Measurements from ENCODE around the gene SCN1B.

DNA sequence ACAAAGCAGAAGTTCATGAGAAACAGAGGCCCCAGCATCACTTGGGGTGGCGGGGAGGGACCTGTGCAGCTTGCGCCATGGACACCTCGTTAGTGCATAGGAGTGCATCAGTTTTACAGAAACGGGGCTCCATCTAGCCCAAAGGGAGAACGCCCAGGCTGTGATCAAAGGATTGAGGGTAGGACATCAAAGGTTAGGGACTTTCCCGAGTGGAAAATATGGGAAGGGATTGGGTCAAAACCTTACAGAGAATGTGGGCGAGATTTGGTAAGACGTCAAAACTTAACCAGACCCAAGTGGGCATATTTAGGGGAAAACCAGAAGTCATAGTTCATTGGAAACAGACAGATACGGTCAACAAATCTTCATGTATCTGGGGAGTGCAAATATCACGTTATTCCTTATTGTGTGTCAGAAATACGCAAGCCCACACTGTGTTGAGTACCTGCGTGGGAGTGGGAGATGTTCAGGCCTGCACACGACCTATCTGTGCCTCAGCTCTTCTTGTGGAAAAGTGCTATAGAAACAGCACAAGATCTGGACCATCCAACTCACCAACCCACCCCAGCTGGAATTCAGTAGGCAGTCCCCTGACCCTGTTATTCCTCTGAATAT is 39.6 kb upstream of the SCN1B start:
- TF ChIP-seq, protein P1, sequence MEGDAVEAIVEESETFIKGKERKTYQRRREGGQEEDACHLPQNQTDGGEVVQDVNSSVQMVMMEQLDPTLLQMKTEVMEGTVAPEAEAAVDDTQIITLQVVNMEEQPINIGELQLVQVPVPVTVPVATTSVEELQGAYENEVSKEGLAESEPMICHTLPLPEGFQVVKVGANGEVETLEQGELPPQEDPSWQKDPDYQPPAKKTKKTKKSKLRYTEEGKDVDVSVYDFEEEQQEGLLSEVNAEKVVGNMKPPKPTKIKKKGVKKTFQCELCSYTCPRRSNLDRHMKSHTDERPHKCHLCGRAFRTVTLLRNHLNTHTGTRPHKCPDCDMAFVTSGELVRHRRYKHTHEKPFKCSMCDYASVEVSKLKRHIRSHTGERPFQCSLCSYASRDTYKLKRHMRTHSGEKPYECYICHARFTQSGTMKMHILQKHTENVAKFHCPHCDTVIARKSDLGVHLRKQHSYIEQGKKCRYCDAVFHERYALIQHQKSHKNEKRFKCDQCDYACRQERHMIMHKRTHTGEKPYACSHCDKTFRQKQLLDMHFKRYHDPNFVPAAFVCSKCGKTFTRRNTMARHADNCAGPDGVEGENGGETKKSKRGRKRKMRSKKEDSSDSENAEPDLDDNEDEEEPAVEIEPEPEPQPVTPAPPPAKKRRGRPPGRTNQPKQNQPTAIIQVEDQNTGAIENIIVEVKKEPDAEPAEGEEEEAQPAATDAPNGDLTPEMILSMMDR (IDR thresholded peaks at IDR 0.05; ENCODE audit: poor library complexity, severe bottlenecking), result no peak
- no peak for TF ChIP-seq EZH2 (IDR thresholded peaks at IDR 0.05; ENCODE audit: borderline replicate concordance, insufficient read depth, low read length, poor library complexity, severe bottlenecking)
- TF ChIP-seq, protein P2, sequence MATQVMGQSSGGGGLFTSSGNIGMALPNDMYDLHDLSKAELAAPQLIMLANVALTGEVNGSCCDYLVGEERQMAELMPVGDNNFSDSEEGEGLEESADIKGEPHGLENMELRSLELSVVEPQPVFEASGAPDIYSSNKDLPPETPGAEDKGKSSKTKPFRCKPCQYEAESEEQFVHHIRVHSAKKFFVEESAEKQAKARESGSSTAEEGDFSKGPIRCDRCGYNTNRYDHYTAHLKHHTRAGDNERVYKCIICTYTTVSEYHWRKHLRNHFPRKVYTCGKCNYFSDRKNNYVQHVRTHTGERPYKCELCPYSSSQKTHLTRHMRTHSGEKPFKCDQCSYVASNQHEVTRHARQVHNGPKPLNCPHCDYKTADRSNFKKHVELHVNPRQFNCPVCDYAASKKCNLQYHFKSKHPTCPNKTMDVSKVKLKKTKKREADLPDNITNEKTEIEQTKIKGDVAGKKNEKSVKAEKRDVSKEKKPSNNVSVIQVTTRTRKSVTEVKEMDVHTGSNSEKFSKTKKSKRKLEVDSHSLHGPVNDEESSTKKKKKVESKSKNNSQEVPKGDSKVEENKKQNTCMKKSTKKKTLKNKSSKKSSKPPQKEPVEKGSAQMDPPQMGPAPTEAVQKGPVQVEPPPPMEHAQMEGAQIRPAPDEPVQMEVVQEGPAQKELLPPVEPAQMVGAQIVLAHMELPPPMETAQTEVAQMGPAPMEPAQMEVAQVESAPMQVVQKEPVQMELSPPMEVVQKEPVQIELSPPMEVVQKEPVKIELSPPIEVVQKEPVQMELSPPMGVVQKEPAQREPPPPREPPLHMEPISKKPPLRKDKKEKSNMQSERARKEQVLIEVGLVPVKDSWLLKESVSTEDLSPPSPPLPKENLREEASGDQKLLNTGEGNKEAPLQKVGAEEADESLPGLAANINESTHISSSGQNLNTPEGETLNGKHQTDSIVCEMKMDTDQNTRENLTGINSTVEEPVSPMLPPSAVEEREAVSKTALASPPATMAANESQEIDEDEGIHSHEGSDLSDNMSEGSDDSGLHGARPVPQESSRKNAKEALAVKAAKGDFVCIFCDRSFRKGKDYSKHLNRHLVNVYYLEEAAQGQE (IDR thresholded peaks at IDR 0.05; ENCODE audit: borderline replicate concordance), result no peak

All from neural cell (in vitro differentiated cells).